Measurements from ENCODE around the gene SNAI3.
A peak's percentile ranks its signal among the peaks of the same experiment; 100 is the strongest.

SNAI3 gene

GRCh38 chr16:88634994-88635670 lies 51.2 kb downstream of the SNAI3 start:
- no peak for DNase-seq (ENCODE audit: low read depth in 2 of 2)

- DNase-seq (ENCODE audit: low read depth in 2 of 2), result peak in 1 of 2 donors; percentile 47
Observed at GRCh38 chr16:88634141-88634993, 51.9 kb downstream of the SNAI3 start.

GRCh38 chr16:88633684-88634140 lies 52.6 kb downstream of the SNAI3 start:
- peak in 1 of 2 donors; percentile 40 for DNase-seq (ENCODE audit: low read depth in 2 of 2)

DNA sequence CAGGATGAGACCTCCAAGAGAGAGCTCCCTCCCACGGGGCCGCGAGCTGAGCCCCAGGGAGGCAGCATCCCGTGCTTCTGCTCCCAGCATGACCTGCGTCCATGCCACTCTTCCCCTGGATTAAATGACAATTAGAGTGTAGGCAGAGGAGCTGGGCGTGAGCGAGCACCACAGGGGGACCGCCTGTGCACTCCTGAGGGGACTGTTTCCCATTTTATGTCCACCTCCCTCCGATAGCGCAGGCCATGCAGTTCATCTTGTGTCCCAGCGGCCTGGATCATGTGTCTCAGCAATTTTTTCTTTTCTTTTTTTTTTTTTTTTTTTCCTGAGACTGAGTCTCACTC lies 53.7 kb downstream of the SNAI3 start:
- no peak for DNase-seq (ENCODE audit: low read depth in 2 of 2)

- DNase-seq (ENCODE audit: low read depth in 2 of 2), result no peak
Observed at GRCh38 chr16:88631920-88632586, 54.3 kb downstream of the SNAI3 start.

DNA sequence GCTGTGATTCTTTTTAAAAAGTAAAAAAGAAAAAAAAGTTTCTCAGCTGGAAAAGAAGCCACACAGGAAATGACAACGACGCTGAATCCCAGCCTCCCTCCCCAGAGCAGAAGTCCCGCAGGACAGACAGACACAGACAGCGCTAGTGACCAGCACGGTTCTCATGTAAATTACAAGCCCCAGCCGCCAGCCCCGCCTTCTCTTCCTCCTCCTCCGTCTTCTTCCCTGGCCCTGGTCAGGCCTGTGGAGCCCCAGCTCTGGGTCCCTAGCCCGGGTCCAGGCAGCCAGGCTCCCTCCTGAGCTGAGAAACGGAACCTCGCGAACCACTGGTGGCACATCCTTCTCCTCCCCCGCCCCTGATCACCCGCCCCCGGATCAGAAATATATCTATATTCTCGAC lies 54.9 kb downstream of the SNAI3 start:
- DNase-seq (ENCODE audit: low read depth in 2 of 2), result no peak

DNA sequence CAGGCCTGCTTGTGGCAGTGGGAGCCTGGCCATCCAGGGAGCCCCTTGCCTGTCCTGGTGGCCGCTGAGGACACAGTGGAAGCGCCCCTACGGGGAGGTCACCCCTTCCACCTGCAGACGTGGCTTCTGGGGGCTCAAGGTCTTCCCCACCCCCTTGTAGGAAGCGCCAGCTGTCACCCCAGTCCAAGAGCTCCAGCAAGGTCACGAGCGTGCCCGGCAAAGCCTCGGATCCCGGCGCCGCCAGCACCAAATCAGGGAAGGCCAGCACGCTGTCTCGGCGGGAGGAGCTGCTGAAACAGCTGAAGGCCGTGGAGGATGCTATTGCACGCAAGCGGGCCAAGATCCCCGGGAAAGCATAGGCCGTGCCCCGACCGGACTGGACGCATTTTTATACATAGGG lies 55.4 kb downstream of the SNAI3 start:
- no peak for DNase-seq (ENCODE audit: low read depth in 2 of 2)

GRCh38 chr16:88630433-88630832 lies 55.9 kb downstream of the SNAI3 start:
- DNase-seq (ENCODE audit: low read depth in 2 of 2), result no peak

DNA sequence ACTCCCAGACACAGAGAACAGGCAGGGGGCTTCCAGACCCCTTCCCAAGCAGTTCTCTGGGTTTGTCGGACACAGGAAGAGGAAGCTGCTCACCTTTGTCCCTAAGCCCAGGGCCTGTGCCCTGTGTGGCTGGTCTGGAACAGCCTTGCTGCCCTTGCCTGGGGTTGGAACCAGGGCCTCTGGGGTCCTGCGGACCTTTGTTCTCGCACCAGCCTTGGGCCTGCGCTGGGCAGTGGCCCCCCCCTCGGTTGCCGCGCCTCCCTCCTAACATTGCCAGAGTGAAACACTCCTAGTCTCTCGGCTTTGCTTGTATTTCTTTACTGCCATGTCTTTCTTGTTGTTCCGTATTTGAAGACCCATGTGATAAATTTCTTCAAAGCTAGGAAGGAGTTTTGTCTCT lies 56.5 kb downstream of the SNAI3 start:
- DNase-seq (ENCODE audit: low read depth in 2 of 2), result no peak

DNA sequence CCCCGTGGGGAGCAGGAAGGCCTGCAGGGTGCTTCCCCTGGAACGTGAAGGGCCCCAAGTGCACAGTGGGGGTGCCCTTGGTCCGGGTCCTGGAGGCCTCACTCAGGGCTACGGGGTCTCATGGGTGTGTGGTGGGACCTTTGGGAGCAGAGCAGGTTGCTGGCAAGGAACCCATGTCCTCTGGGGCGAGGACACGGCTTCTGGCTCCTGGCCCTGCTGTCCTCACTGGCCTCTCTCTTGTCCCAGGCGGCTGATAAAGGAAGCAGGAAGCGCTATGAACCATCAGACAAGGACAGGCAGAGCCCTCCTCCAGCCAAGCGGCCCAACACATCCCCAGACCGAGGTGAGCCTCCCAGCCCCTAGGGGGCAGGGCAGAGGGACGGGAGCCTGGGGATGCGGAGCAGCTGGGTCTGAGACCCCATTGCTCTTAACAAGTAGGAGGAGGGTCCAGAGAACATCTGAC lies 57.8 kb downstream of the SNAI3 start:
- no peak for DNase-seq (ENCODE audit: low read depth in 2 of 2)

Data from stimulated activated CD4-positive, alpha-beta T cell treated with anti-CD3 and anti-CD28 coated beads, Interleukin-4, amount 100 ng/mL, for 48 hours (primary cell).